Liver (tissue), 9 donors: Measurements from ENCODE around the gene AP3B1. TPM values are rescaled to one million over a fixed set of nuclear protein-coding genes. Genes with fewer than 3 reads are reported as not detected.

Experiments used
- DNase-seq: peaks from one replicate; pipeline ENCODE4 v3.0.0-alpha.2; 2017; ENCODE audit warnings: low spot score
- H3K27ac ChIP-seq, 2 donors: one replicate each; pipeline ENCODE4 v1.7.0; 2013; ENCODE audit warnings: inconsistent platforms in 2 of 2, low read length in 2 of 2, control low read depth in 1 of 2, low read depth in 1 of 2, mild to moderate bottlenecking in 1 of 2
- H3K27me3 ChIP-seq, 4 donors: one replicate each; pipeline versions ENCODE4 v1.6.1 to v1.7.0; 2013; ENCODE audit warnings: low read length in 3 of 4, inconsistent platforms in 1 of 4, mild to moderate bottlenecking in 1 of 4, moderate library complexity in 1 of 4; ENCODE audit not compliant: control insufficient read depth in 4 of 4, insufficient read depth in 4 of 4
- H3K36me3 ChIP-seq, 4 donors: one replicate each; pipeline versions ENCODE4 v1.6.1 to v1.7.0; 2013; ENCODE audit warnings: low read length in 3 of 4, mild to moderate bottlenecking in 3 of 4, low read depth in 1 of 4, moderate library complexity in 1 of 4; ENCODE audit not compliant: control insufficient read depth in 4 of 4, insufficient read depth in 3 of 4
- H3K4me1 ChIP-seq, 4 donors: one replicate each; pipeline versions ENCODE4 v1.6.1 to v1.7.0; 2013; ENCODE audit warnings: low read length in 3 of 4, mild to moderate bottlenecking in 3 of 4, moderate library complexity in 1 of 4; ENCODE audit not compliant: control insufficient read depth in 4 of 4, insufficient read depth in 4 of 4
- H3K4me3 ChIP-seq, 3 donors: one replicate each; pipeline versions ENCODE4 v1.6.1 to v1.7.0; 2013; ENCODE audit warnings: low read length in 3 of 3, control low read depth in 1 of 3, low read depth in 1 of 3, mild to moderate bottlenecking in 1 of 3
- H3K9ac ChIP-seq, 2 donors: one replicate each; pipeline ENCODE4 v1.7.0; 2013; ENCODE audit warnings: low read length in 2 of 2, mild to moderate bottlenecking in 2 of 2, moderate library complexity in 2 of 2, control low read depth in 1 of 2, low read depth in 1 of 2
- H3K9me3 ChIP-seq, 4 donors: one replicate each; pipeline versions ENCODE4 v1.6.1 to v1.7.0; 2013; ENCODE audit warnings: low read length in 3 of 4; ENCODE audit not compliant: control insufficient read depth in 4 of 4
- EGR1 ChIP-seq, 2 donors: IDR thresholded peaks; 2 replicates each; pipeline ENCODE4 v1.6.1; 2016 to 2018; ENCODE audit warnings: antibody characterized with exemption in 2 of 2, low read depth in 2 of 2
- FOXA1 ChIP-seq: IDR thresholded peaks from 2 replicates; pipeline ENCODE4 v1.6.1; 2016; ENCODE audit warnings: antibody characterized with exemption
- FOXA2 ChIP-seq: IDR thresholded peaks from 2 replicates; pipeline ENCODE4 v1.6.1; 2016; ENCODE audit warnings: antibody characterized with exemption
- GABPA ChIP-seq, 2 donors: IDR thresholded peaks in 1 of 2; conservative IDR thresholded peaks in 1 of 2; 2 replicates each; pipeline ENCODE4 v1.6.1; 2016; ENCODE audit warnings: antibody characterized with exemption in 2 of 2, mild to moderate bottlenecking in 1 of 2, moderate library complexity in 1 of 2
- HNF4A ChIP-seq, 2 donors: conservative IDR thresholded peaks; 2 replicates each; pipeline ENCODE4 v1.6.1; 2016; ENCODE audit warnings: antibody characterized with exemption in 2 of 2, mild to moderate bottlenecking in 2 of 2
- HNF4G ChIP-seq: IDR thresholded peaks from 2 replicates; pipeline ENCODE4 v1.6.1; 2016; ENCODE audit warnings: antibody characterized with exemption
- JUND ChIP-seq, 2 donors: IDR thresholded peaks; 2 replicates each; pipeline ENCODE4 v1.6.1; 2016; ENCODE audit warnings: antibody characterized with exemption in 2 of 2
- NR2F2 ChIP-seq: IDR thresholded peaks from 2 replicates; pipeline ENCODE4 v1.6.1; 2016; ENCODE audit warnings: antibody characterized with exemption
- RXRA ChIP-seq, 2 donors: IDR thresholded peaks; 2 replicates each; pipeline ENCODE4 v1.6.1; 2017 to 2018; ENCODE audit warnings: antibody characterized with exemption in 2 of 2, mild to moderate bottlenecking in 1 of 2
- SP1 ChIP-seq: IDR thresholded peaks from 2 replicates; pipeline ENCODE4 v1.6.1; 2018; ENCODE audit warnings: antibody characterized with exemption, mild to moderate bottlenecking
- TAF1 ChIP-seq: conservative IDR thresholded peaks from 2 replicates; pipeline ENCODE4 v1.6.1; 2016; ENCODE audit warnings: antibody characterized with exemption, mild to moderate bottlenecking
- YY1 ChIP-seq: IDR thresholded peaks from 2 replicates; pipeline ENCODE4 v1.6.1; 2016; ENCODE audit warnings: antibody characterized with exemption, mild to moderate bottlenecking
- WGBS: extraction: QIAGEN DNeasy Blood & Tissue Kit; methylation state at CpG from one replicate; pipeline ENCODE4 v1.1.7; 2013; 5-methylcytosine and 5-hydroxymethylcytosine counted together
- polyA plus RNA-seq, 2 donors: library from polyadenylated mRNA; stranded (reverse) in 1 of 2; unstranded in 1 of 2; fragments of 200-250 nt in 1 of 2; fragments of >200 nt in 1 of 2; fragmentation: Nextera tagmentation in 1 of 2; extraction: Ambion mirVana in 1 of 2; gene quantifications; one replicate each; pipeline versions ENCODE4 v1.2.1 to v1.2.3, GENCODE V29; 2013 to 2015
- total RNA-seq, 2 donors: library from RNA; depleted of rRNA; stranded (reverse); fragments of >200 nt; gene quantifications; one replicate each; pipeline ENCODE4 v1.2.3, GENCODE V29; 2014
- TF ChIP-seq, protein P1 (sequence below): IDR thresholded peaks from 2 replicates; pipeline ENCODE4 v1.6.1; 2016; ENCODE audit warnings: antibody characterized with exemption, mild to moderate bottlenecking
- TF ChIP-seq, protein P2 (sequence below): fragments of 150-350 bp; IDR thresholded peaks from 2 replicates; pipeline ENCODE4 v1.5.1; 2017; ENCODE audit warnings: improper control_type of control experiment, low read depth, low read length; ENCODE audit not compliant: missing input control
- TF ChIP-seq, protein P3 (sequence below): IDR thresholded peaks from 2 replicates; pipeline ENCODE4 v1.6.1; 2016; ENCODE audit warnings: antibody characterized with exemption
- donor health status: healthy.
- donor health status: healthy.
- donor health status: healthy.
- donor health status: healthy.
- donor health status: healthy.

AP3B1 gene
- total and polyA plus RNA-seq, 4 donors, result 8.2 to 23.1 (median 14.4) TPM

DNA sequence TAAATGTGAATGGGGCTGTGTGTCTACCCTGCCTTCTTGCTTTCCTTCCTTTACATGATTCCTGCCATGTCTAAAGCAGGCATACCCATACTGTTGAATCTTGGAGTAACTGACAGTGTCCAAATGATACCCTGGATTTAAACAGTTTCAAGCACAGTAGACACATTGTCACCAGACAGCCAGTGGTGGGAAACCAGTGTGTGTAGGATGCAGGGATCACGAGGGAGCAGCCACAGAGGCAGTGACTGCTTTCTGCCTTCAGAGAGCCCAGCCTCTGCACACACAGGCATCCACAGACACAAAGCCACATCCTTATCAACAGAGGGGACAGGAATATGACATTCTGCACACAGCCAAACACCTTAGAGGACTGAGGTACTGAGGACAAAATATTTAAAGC, 334.2 kb downstream of the AP3B1 start (continued):
- TF ChIP-seq, protein P1, sequence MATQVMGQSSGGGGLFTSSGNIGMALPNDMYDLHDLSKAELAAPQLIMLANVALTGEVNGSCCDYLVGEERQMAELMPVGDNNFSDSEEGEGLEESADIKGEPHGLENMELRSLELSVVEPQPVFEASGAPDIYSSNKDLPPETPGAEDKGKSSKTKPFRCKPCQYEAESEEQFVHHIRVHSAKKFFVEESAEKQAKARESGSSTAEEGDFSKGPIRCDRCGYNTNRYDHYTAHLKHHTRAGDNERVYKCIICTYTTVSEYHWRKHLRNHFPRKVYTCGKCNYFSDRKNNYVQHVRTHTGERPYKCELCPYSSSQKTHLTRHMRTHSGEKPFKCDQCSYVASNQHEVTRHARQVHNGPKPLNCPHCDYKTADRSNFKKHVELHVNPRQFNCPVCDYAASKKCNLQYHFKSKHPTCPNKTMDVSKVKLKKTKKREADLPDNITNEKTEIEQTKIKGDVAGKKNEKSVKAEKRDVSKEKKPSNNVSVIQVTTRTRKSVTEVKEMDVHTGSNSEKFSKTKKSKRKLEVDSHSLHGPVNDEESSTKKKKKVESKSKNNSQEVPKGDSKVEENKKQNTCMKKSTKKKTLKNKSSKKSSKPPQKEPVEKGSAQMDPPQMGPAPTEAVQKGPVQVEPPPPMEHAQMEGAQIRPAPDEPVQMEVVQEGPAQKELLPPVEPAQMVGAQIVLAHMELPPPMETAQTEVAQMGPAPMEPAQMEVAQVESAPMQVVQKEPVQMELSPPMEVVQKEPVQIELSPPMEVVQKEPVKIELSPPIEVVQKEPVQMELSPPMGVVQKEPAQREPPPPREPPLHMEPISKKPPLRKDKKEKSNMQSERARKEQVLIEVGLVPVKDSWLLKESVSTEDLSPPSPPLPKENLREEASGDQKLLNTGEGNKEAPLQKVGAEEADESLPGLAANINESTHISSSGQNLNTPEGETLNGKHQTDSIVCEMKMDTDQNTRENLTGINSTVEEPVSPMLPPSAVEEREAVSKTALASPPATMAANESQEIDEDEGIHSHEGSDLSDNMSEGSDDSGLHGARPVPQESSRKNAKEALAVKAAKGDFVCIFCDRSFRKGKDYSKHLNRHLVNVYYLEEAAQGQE, result no peak
- TF ChIP-seq HNF4A (conservative IDR thresholded peaks at IDR 0.05) (no peak), GABPA (IDR thresholded peaks at IDR 0.05 in 1 of 2, conservative IDR thresholded peaks at IDR 0.05 in 1 of 2) (no peak), YY1 (no peak), FOXA1 (no peak)

DNA sequence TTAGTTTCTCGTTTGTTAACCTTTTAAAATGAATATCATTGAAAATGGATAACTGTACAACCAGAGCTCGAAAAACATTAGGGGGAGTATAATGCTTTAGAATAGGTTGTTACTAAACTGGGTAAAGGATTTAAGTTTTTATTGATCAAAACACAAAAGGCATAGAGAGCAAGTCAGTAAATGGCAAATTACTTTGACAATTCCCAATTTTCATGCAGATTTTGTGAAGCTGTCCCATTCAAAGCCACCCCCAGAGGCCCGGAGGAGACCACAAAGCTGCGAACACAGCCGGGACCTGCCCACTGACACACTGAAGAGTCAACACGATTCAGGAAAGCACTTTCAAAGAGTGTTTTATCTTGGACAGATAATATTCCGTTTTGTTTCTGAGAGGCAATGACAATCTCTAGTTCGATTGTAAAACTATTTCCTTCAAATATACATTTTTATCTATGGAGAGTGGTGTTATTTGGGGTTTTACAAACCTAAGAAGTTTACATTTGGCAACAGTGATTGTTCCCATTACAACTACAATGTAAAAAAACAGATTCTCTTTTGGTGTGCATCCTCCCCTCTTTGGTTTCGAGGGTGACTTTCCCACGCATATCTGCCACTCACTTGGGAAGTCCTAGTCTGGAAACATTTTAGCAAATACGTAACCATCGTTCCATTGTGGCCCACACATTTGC, 335.7 kb downstream of the AP3B1 start:
- H3K9me3 ChIP-seq, result peaks cover 0 to 3% (median 0%) of the 10 kb centered on the region in 4 donors
- H3K36me3 ChIP-seq, result no peaks in the 10 kb centered on the region
- peaks cover 0 to 9% (median 0%) of the 10 kb centered on the region in 4 donors for H3K4me1 ChIP-seq
- no peak overlapping the region for H3K4me3 ChIP-seq
- 38% methylated on average over 12 of the region's 12 CpGs for WGBS
- no peak for DNase-seq
- TF ChIP-seq, protein P2, sequence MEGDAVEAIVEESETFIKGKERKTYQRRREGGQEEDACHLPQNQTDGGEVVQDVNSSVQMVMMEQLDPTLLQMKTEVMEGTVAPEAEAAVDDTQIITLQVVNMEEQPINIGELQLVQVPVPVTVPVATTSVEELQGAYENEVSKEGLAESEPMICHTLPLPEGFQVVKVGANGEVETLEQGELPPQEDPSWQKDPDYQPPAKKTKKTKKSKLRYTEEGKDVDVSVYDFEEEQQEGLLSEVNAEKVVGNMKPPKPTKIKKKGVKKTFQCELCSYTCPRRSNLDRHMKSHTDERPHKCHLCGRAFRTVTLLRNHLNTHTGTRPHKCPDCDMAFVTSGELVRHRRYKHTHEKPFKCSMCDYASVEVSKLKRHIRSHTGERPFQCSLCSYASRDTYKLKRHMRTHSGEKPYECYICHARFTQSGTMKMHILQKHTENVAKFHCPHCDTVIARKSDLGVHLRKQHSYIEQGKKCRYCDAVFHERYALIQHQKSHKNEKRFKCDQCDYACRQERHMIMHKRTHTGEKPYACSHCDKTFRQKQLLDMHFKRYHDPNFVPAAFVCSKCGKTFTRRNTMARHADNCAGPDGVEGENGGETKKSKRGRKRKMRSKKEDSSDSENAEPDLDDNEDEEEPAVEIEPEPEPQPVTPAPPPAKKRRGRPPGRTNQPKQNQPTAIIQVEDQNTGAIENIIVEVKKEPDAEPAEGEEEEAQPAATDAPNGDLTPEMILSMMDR, result no peak
- TF ChIP-seq NR2F2 (no peak), FOXA2 (no peak), SP1 (no peak), EGR1 (IDR thresholded peaks at IDR 0.05; ENCODE audit: low read depth in 2 of 2) (no peak), YY1 (no peak), HNF4A (conservative IDR thresholded peaks at IDR 0.05) (no peak), RXRA (IDR thresholded peaks at IDR 0.05) (no peak), JUND (IDR thresholded peaks at IDR 0.05) (no peak), HNF4G (no peak), TAF1 (no peak)
- TF ChIP-seq, protein P3, sequence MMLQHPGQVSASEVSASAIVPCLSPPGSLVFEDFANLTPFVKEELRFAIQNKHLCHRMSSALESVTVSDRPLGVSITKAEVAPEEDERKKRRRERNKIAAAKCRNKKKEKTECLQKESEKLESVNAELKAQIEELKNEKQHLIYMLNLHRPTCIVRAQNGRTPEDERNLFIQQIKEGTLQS, result no peak
- TF ChIP-seq, protein P1, result no peak
- H3K27ac ChIP-seq, result no peak overlapping the region
- peaks cover 0 to 7% (median 4%) of the 10 kb centered on the region in 4 donors for H3K27me3 ChIP-seq
- no peak overlapping the region for H3K9ac ChIP-seq
